C4-2B (cell line): ENCODE data around the gene SLMAP.

Source experiments
- H3K27ac ChIP-seq: fragments of 450-650 bp; 2 replicates; pipeline ENCODE4 v1.5.1; 2017
- CTCF ChIP-seq: fragments of 450-650 bp; conservative IDR thresholded peaks from 2 replicates; pipeline ENCODE4 v1.5.1; 2017; ENCODE audit warnings: mild to moderate bottlenecking
- ZFX ChIP-seq: fragments of 450-650 bp; IDR thresholded peaks from 2 replicates; pipeline ENCODE4 v1.6.1; 2017

Gene SLMAP

GRCh38 chr3:57928511-57928910 lies 172.4 kb downstream of the SLMAP start:
- TF ChIP-seq ZFX (no peak), CTCF (no peak)
- H3K27ac ChIP-seq, result no peak overlapping the region

- no peak for TF ChIP-seq CTCF
- no peak for TF ChIP-seq ZFX
- no peak overlapping the region for H3K27ac ChIP-seq
Observed at GRCh38 chr3:57929988-57930387, 173.9 kb downstream of the SLMAP start.

- H3K27ac ChIP-seq, result no peak overlapping the region
- TF ChIP-seq CTCF, result no peak
- no peak for TF ChIP-seq ZFX
Observed at GRCh38 chr3:57933602-57934001, 177.5 kb downstream of the SLMAP start.

- H3K27ac ChIP-seq, result no peak overlapping the region
- TF ChIP-seq ZFX, result no peak
Observed at GRCh38 chr3:57934373-57934772, 178.3 kb downstream of the SLMAP start.

- H3K27ac ChIP-seq, result no peak overlapping the region
- TF ChIP-seq ZFX (no peak), CTCF (no peak)
Observed at GRCh38 chr3:57935539-57935938, 179.4 kb downstream of the SLMAP start.

- no peak overlapping the region for H3K27ac ChIP-seq
Observed at GRCh38 chr3:57937092-57937491, 181.0 kb downstream of the SLMAP start.

GRCh38 chr3:57939775-57940174 lies 183.7 kb downstream of the SLMAP start:
- no peak for TF ChIP-seq ZFX
- no peak for TF ChIP-seq CTCF
- no peak overlapping the region for H3K27ac ChIP-seq

More at GRCh38 chr3:57937092-57937491, 181.0 kb downstream of the SLMAP start:
- no peak for TF ChIP-seq CTCF
- no peak for TF ChIP-seq ZFX

GRCh38 chr3:57942388-57942787 lies 186.3 kb downstream of the SLMAP start:
- peak overlapping the region; percentile 63; the same call in 1 of the 2 replicates for H3K27ac ChIP-seq
- TF ChIP-seq CTCF (no peak), ZFX (no peak)
